Hematopoietic multipotent progenitor cell treated with erythropoietin and hydrocortisone succinate and interleukin-3 and kit ligand, for 6 days (in vitro differentiated cells): ENCODE measurements around the gene CTSO.
"Not testable (repeated sequence)": the region's sequence is repeated elsewhere in the genome, so short reads cannot be mapped to it uniquely, and the experiment has no call there.

Experiments used
- DNase-seq: peaks from one replicate; pipeline ENCODE4 v3.0.0-alpha.2; 2015

Gene CTSO

DNA sequence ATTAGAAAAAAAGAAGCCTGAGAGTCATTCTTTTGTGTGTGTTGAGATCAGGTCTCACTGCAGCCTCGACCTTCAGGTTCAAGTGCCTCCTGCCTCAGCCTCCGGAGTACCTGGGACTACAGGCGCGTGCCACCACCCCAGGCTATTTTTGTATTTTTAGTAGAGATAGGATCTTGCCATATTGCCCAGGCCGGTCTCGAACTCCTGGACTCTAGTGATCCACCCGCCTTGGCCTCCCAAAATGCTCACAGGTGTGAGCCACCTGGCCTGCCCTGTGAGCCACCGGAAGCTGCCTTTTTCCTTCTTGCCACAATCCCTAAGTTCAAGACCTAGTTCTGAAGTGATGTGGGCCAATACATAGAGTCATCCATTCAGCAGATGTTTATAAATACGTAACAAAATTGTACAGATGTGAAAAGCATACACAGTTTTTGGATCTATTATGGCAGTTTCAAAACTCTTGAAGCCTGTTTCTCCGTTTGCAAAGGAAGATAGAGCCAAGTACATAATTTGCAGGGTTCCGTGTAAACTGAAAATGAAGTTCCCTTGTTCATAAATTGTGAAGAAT, 536 bp upstream of the CTSO start:
- no peak for DNase-seq

DNA sequence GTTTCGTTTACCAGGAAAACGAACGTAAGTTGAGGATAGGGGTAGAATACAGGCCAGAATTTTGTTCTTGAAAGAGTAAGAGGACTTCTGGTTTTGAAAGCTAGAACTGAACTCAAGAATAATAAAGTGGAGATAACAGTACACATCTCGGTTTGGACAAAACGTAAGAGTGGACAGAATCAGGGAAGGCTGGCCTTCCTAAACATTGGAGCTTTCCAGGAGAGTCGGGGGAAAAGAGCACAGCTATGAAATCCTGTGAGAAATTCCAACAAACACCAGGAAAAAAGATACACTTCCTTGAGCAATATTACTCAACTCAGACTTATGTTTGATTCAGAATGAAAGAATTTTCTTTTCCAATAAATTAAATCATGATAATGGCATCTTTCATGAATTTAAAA, 1.2 kb downstream of the CTSO start:
- no peak for DNase-seq

DNA sequence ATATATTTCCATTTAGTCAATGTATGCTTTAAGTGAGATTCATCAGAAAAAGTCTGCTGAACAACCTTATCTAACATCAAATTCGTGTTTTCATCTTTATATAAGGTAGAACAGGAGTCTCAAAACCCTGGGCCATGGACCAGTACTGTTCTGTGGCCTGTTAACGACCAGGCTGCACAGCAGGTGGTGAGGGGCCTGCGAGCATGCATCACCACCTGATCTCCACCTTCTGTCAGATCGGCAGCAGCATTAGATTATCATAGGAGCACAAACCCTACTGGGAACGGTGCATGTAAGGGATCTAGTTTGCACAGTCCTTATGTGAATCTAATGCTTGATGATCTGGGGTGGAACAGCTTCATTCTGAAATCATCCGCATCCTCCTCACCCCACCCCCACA, 3.2 kb downstream of the CTSO start:
- no peak for DNase-seq

DNA sequence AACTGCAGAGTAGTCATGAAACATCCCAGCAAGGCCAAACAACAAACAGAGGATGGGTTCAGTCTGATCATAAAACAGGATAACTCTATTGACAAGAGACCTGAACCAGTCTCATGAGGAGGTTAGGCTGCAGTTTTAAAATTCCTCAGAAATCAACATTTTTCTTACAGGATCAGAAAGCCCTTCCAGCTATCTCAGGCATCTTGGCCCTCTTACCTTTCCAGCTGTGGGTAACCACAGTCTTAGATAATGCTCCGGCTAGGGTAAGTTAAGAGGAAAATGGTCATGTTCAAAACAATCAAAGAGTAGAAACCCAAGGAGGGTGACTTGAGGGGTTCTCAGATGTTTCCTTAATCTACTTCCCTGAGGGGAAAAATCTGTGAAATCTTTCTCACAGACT, 5.1 kb downstream of the CTSO start:
- no peak for DNase-seq

DNA sequence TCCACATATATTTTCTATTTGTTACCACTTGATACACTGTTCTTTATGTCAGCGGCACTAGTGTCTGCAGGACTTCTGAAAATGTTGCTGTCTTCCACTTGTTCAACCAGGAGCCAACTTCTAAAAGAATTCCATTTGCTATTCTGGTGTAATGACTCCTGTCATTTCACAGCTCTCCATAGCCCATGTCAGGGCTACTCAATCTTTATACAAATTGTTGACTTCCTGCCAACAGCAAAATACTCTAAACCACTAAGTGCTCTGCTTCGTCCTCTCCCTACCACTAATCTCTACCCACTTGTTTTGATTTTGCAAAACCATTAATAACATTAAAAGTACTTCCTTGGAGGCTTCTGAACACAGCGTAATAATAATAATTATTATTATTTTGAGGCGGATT, 7.2 kb downstream of the CTSO start:
- DNase-seq, result no peak

DNA sequence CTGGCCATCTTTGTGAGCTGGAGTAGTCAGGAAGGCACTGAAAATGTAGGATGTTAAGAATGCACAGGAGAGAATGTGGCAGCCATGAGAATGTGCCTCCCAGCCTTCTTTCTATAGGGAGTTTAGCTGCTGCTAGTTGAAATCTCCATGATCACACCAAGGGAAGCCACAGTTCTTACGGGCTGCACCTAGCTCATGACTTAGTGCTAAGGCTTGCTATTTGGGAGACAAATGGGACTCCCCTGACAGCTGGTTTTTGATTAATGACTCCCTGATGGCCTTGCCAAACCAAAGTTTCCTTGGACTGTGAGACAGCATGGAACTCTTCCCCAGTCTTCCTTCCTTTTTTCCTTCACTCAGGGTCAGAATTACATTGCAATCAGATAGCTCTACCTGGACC, 9.2 kb downstream of the CTSO start:
- no peak for DNase-seq

DNA sequence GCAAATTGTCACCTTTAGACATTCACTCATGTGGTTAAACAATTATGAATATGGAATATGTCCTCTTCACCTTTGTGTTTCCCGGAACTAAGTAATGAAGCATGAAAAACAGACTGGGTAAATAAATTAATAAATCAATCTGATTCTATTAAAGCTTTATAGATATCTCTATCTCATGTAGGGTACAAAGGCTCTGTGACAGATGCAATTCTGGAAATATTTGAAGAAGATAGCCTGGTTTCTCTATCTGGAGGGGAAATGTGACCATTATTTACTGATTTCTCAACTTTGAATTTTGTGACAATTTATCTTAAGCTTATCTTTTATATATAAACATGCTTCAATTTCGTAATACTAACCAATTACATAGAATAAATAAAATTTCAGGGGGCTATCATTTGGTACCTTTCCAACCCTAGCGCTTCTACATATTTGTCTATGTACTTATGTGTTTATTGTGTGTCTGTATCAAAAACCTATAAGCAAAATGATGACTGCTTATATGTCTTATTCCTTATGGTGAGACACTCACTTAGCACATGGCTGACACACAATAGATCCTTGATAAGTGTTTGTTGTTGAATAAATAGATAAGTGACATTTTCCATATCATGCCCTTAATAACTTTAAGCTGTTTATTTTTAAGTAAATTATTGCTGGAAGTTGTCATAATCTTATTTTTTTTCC, 9.9 kb downstream of the CTSO start:
- DNase-seq, result no peak

GRCh38 chr4:155941820-155942219, 11.8 kb downstream of the CTSO start:
- DNase-seq, result no peak

DNA sequence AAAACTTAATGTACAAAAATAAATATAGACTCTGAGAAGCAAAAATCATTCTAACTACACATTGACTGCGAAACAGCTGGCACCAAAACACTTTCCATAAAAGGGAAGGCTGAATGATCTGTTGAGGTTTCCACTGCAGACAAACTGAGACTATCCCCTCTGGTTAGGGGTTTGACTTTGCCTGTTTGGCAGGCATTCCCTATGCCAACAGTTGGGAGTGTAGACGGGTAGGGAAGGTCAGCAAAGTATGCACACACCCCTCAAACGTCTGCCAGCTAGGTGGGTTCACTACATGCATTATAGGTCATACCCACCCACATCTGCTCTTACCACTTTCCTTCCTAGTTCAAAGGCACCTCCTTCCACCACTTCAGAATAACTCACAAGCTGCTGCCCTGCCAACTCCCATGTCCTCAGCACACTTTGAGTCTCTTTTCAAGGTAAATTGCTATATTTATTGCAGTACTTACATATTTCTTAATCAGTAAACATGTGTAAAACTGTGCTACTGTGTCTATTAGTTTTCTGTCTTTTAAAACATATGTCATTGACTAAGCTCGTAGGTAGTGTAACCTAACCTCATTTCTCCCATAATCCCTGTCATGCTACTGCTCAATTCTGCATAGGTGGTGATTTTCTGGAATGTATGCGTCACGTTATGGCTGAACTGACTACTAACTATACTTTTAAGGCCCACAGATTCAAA, 12.4 kb downstream of the CTSO start:
- DNase-seq, result no peak

DNA sequence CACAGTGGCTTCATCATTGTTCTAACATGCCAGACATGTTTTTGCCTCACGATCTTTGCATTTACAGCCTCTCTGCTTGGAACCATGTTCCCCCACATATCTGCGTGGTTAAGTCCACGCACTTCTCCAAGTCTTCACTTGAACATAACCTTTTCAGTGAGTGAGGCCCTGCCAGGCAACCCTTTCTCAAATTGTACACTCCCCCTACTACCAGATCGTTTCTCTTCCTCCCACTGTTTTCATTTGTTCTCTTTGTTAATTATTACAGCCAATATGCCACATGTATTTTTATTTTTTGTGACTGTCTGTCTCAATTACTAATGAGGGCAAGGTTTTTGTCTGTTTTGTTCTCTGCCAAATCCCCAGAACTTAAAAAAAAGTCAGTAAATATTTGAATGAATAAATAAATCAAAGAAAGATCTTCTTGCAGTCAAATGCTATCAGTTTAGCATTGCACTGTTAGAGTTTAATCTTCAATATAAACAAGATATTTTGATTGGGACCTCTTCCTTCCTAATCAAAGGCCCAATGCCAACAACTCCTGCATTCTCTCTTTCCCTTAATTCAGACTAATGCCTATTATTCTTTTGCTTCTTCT, 18.2 kb downstream of the CTSO start:
- DNase-seq, result no peak

DNA sequence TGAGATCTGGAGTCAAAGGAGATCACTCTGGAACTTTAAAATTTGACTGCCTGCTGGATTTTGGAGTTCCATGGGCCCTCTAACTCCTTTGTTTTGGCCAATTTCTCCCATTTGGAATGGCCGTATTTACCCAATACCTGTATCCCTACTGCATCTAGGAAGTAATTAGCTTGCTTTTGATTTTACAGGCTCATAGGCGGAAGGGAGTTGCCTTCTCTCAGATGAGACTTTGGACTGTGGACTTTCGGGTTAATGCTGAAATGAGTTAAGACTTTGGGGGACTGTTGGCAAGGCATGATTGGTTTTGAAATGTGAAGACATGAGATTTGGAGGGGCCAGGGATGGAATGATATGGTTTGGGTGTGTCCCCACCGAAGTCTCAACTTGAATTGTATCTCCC, 19.0 kb downstream of the CTSO start:
- DNase-seq, result not testable (repeated sequence)

- no peak for DNase-seq
Measured at GRCh38 chr4:155931634-155932033, 22.0 kb downstream of the CTSO start.

GRCh38 chr4:155930330-155930729, 23.3 kb downstream of the CTSO start:
- no peak for DNase-seq

DNA sequence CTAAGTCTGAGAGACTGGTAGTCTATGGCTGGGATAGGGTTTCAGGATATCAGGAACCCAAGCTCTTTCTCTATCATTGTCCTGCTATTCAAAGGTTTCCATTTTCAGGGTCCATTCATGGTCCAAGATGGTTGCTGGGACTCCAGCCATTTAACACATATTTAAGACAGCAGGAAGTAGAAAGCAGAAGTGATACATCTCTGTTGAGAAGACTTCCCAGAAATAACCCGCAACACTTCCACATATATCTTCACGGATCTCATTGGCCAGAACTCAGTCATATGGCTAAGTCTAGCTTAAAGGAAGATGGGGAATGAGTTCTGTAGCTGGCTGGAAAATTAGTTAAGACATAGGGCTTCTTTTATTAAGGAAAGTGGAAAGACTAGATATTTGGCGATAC, 23.8 kb downstream of the CTSO start:
- no peak for DNase-seq

DNA sequence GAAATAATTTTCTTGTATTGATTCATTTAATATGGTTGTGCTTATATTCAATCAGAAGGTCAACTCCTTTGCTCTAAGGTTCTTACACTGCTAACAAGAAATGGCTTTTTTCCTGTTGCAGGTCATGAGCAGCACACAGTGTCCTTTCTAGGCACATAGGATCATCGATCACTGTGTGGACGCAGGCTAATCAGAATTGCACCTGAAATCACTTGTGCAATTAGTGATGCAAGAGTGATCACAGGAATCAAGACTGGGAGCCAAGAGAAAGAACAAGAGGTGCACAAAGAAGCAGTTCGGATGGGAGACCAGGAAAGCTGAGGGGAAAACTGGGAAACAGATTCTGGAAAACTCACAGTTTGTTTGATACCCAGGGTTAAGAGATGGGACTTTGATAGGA, 29.0 kb downstream of the CTSO start:
- DNase-seq, result no peak

GRCh38 chr4:155921597-155921996, 32.1 kb downstream of the CTSO start:
- no peak for DNase-seq

DNA sequence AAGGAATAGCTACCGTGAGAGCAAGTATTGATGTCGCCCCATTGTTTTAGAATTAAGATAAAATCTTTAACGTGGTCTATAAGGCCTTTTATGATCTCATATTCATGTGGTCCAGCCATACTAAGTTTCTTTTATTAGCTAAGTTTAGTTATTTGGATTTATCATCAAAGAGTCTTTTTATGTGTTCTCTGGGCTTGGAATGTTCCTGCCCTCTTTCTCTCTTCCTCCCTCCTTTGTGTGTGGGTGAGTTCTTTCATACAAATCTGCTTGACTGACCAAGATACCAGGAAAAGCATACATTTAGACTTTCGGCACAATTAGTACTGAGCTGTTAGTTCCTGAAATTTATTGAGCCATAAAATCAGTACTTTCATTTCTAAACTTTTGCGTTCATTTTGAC, 38.9 kb downstream of the CTSO start:
- DNase-seq, result no peak

- DNase-seq, result no peak
Measured at GRCh38 chr4:155911905-155912304, 41.8 kb downstream of the CTSO start.

DNA sequence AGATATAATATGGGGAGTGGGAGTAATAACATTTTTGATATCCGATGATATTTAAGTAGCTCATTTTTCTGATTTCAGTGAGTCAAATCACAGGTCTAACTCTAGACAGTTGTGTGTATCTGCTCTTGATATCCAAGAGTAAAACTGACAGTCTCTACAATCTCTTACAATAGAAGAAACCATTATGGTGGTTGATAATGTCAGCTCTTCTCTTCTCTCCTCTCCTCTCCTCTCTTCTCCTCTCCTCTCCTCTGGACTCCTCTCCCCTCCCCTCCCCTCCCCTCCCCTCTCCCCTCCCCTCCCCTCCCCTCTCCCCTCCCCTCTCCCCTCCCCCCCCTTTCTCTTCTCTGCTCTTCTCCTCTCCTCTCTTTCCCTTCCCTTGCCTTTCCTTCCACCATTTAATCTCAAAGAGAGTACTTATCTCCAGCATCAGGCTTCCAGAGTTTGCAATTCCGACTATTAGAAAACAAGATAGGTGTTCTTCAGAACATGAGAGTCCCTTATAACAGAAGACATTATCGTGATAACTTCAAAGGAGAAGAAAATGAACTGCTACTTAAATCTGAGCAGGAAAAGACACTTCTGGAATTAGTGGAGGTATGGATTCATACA, 43.9 kb downstream of the CTSO start:
- DNase-seq, result no peak

DNA sequence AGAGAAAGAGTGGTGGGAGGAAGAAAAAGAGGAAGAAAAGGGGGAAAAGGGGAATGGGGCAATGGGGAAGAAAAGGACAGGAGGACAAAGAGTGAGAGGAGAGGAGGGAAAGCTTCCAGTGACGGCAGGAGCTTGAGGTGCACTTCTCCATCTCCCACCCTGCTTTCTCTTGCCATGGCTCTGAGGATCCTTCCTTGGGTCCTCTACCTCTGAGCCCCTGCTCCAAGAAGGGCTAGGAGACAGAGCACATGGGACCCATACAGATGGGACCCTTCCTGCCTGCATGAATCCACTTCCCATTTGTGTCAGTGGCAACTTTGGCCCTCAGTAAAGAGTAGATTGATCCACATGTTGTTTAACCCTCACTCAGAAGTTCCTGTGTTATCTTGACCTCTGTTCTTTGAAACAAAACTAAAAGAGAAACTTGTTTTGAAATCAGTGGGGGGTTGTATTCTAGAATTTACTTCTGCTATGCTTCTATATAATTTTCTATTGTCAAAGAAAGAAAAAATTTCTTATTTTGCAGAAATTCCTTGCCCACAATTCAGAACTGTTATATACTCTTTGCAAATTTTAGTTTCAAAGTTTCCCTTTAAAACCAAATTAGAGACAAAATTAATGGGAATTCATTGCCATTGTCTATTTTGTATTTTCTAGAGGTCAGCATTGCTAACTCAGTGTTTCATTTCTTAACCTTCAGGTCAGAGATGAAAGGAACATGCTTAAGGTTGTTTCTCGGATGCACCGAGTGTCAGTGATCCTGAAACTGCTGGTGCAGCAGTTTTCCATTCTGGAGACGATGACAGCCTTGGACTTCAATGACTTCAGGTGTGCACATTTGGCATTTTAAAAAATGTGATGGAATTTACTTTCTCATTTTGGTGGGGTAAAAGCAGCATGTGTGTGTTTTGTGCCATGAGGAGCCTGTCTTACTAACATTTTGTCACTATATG, 45.2 kb downstream of the CTSO start:
- no peak for DNase-seq

DNA sequence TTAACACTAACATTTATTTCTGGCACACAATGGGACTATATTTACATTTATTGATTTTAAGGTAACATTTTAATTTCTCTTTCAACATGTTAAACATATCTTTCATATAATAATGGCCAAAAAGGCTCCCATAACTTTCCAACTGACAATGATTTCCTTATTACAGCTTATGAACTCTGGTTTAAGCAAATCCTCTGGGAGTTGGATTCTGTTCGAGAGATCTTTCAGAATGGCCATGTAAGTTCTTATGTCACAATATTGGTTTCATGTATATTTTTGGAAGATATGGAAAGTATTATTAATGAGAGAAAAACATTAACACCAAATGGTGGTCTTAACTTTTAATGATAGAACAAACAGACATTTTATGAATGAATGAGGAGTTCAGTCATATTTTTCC, 46.1 kb downstream of the CTSO start:
- DNase-seq, result no peak

GRCh38 chr4:155906554-155907247, 47.0 kb downstream of the CTSO start:
- DNase-seq, result no peak
